Liver (tissue), 9 donors: ENCODE data around the gene TWNK. TPM values are rescaled to one million over a fixed set of nuclear protein-coding genes. Genes with fewer than 3 reads are reported as not detected.

Experiments
- DNase-seq: peaks from one replicate; pipeline ENCODE4 v3.0.0-alpha.2; 2017; ENCODE audit warnings: low spot score
- H3K27ac ChIP-seq, 2 donors: one replicate each; pipeline ENCODE4 v1.7.0; 2013; ENCODE audit warnings: inconsistent platforms in 2 of 2, low read length in 2 of 2, control low read depth in 1 of 2, low read depth in 1 of 2, mild to moderate bottlenecking in 1 of 2
- H3K27me3 ChIP-seq, 4 donors: one replicate each; pipeline versions ENCODE4 v1.6.1 to v1.7.0; 2013; ENCODE audit warnings: low read length in 3 of 4, inconsistent platforms in 1 of 4, mild to moderate bottlenecking in 1 of 4, moderate library complexity in 1 of 4; ENCODE audit not compliant: control insufficient read depth in 4 of 4, insufficient read depth in 4 of 4
- H3K36me3 ChIP-seq, 4 donors: one replicate each; pipeline versions ENCODE4 v1.6.1 to v1.7.0; 2013; ENCODE audit warnings: low read length in 3 of 4, mild to moderate bottlenecking in 3 of 4, low read depth in 1 of 4, moderate library complexity in 1 of 4; ENCODE audit not compliant: control insufficient read depth in 4 of 4, insufficient read depth in 3 of 4
- H3K4me1 ChIP-seq, 4 donors: one replicate each; pipeline versions ENCODE4 v1.6.1 to v1.7.0; 2013; ENCODE audit warnings: low read length in 3 of 4, mild to moderate bottlenecking in 3 of 4, moderate library complexity in 1 of 4; ENCODE audit not compliant: control insufficient read depth in 4 of 4, insufficient read depth in 4 of 4
- H3K4me3 ChIP-seq, 3 donors: one replicate each; pipeline versions ENCODE4 v1.6.1 to v1.7.0; 2013; ENCODE audit warnings: low read length in 3 of 3, control low read depth in 1 of 3, low read depth in 1 of 3, mild to moderate bottlenecking in 1 of 3
- H3K9ac ChIP-seq, 2 donors: one replicate each; pipeline ENCODE4 v1.7.0; 2013; ENCODE audit warnings: low read length in 2 of 2, mild to moderate bottlenecking in 2 of 2, moderate library complexity in 2 of 2, control low read depth in 1 of 2, low read depth in 1 of 2
- H3K9me3 ChIP-seq, 4 donors: one replicate each; pipeline versions ENCODE4 v1.6.1 to v1.7.0; 2013; ENCODE audit warnings: low read length in 3 of 4; ENCODE audit not compliant: control insufficient read depth in 4 of 4
- EGR1 ChIP-seq, 2 donors: IDR thresholded peaks; 2 replicates each; pipeline ENCODE4 v1.6.1; 2016 to 2018; ENCODE audit warnings: antibody characterized with exemption in 2 of 2, low read depth in 2 of 2
- FOXA1 ChIP-seq: IDR thresholded peaks from 2 replicates; pipeline ENCODE4 v1.6.1; 2016; ENCODE audit warnings: antibody characterized with exemption
- FOXA2 ChIP-seq: IDR thresholded peaks from 2 replicates; pipeline ENCODE4 v1.6.1; 2016; ENCODE audit warnings: antibody characterized with exemption
- GABPA ChIP-seq, 2 donors: IDR thresholded peaks in 1 of 2; conservative IDR thresholded peaks in 1 of 2; 2 replicates each; pipeline ENCODE4 v1.6.1; 2016; ENCODE audit warnings: antibody characterized with exemption in 2 of 2, mild to moderate bottlenecking in 1 of 2, moderate library complexity in 1 of 2
- HNF4A ChIP-seq, 2 donors: conservative IDR thresholded peaks; 2 replicates each; pipeline ENCODE4 v1.6.1; 2016; ENCODE audit warnings: antibody characterized with exemption in 2 of 2, mild to moderate bottlenecking in 2 of 2
- HNF4G ChIP-seq: IDR thresholded peaks from 2 replicates; pipeline ENCODE4 v1.6.1; 2016; ENCODE audit warnings: antibody characterized with exemption
- JUND ChIP-seq, 2 donors: IDR thresholded peaks; 2 replicates each; pipeline ENCODE4 v1.6.1; 2016; ENCODE audit warnings: antibody characterized with exemption in 2 of 2
- NR2F2 ChIP-seq: IDR thresholded peaks from 2 replicates; pipeline ENCODE4 v1.6.1; 2016; ENCODE audit warnings: antibody characterized with exemption
- RAD21 ChIP-seq, 2 donors: IDR thresholded peaks; 2 replicates each; pipeline ENCODE4 v1.6.1; 2016; ENCODE audit warnings: antibody characterized with exemption in 2 of 2, mild to moderate bottlenecking in 2 of 2
- RXRA ChIP-seq, 2 donors: IDR thresholded peaks; 2 replicates each; pipeline ENCODE4 v1.6.1; 2017 to 2018; ENCODE audit warnings: antibody characterized with exemption in 2 of 2, mild to moderate bottlenecking in 1 of 2
- SP1 ChIP-seq: IDR thresholded peaks from 2 replicates; pipeline ENCODE4 v1.6.1; 2018; ENCODE audit warnings: antibody characterized with exemption, mild to moderate bottlenecking
- TAF1 ChIP-seq: conservative IDR thresholded peaks from 2 replicates; pipeline ENCODE4 v1.6.1; 2016; ENCODE audit warnings: antibody characterized with exemption, mild to moderate bottlenecking
- YY1 ChIP-seq: IDR thresholded peaks from 2 replicates; pipeline ENCODE4 v1.6.1; 2016; ENCODE audit warnings: antibody characterized with exemption, mild to moderate bottlenecking
- WGBS: extraction: QIAGEN DNeasy Blood & Tissue Kit; methylation state at CpG from one replicate; pipeline ENCODE4 v1.1.7; 2013; 5-methylcytosine and 5-hydroxymethylcytosine counted together
- polyA plus RNA-seq, 2 donors: library from polyadenylated mRNA; stranded (reverse) in 1 of 2; unstranded in 1 of 2; fragments of 200-250 nt in 1 of 2; fragments of >200 nt in 1 of 2; fragmentation: Nextera tagmentation in 1 of 2; extraction: Ambion mirVana in 1 of 2; gene quantifications; one replicate each; pipeline versions ENCODE4 v1.2.1 to v1.2.3, GENCODE V29; 2013 to 2015
- total RNA-seq, 2 donors: library from RNA; depleted of rRNA; stranded (reverse); fragments of >200 nt; gene quantifications; one replicate each; pipeline ENCODE4 v1.2.3, GENCODE V29; 2014
- TF ChIP-seq, protein P1 (sequence below): IDR thresholded peaks from 2 replicates; pipeline ENCODE4 v1.6.1; 2016; ENCODE audit warnings: antibody characterized with exemption, mild to moderate bottlenecking
- TF ChIP-seq, protein P2 (sequence below): IDR thresholded peaks from 2 replicates; pipeline ENCODE4 v1.6.1; 2016; ENCODE audit warnings: antibody characterized with exemption
- TF ChIP-seq, protein P3 (sequence below): IDR thresholded peaks from 2 replicates; pipeline ENCODE4 v1.6.1; 2016; ENCODE audit warnings: antibody characterized with exemption
- TF ChIP-seq, protein P4 (sequence below): fragments of 150-350 bp; IDR thresholded peaks from 2 replicates; pipeline ENCODE4 v1.5.1; 2017; ENCODE audit warnings: improper control_type of control experiment, low read depth, low read length; ENCODE audit not compliant: missing input control
- TF ChIP-seq, protein P5 (sequence below): IDR thresholded peaks from 2 replicates; pipeline ENCODE4 v1.6.1; 2016; ENCODE audit warnings: antibody characterized with exemption
- donor health status: healthy.
- donor health status: healthy.
- donor health status: healthy.
- donor health status: healthy.
- donor health status: healthy.

TWNK gene
- total and polyA plus RNA-seq, 4 donors = 1.6 to 6.2 (median 4.4) TPM

DNA sequence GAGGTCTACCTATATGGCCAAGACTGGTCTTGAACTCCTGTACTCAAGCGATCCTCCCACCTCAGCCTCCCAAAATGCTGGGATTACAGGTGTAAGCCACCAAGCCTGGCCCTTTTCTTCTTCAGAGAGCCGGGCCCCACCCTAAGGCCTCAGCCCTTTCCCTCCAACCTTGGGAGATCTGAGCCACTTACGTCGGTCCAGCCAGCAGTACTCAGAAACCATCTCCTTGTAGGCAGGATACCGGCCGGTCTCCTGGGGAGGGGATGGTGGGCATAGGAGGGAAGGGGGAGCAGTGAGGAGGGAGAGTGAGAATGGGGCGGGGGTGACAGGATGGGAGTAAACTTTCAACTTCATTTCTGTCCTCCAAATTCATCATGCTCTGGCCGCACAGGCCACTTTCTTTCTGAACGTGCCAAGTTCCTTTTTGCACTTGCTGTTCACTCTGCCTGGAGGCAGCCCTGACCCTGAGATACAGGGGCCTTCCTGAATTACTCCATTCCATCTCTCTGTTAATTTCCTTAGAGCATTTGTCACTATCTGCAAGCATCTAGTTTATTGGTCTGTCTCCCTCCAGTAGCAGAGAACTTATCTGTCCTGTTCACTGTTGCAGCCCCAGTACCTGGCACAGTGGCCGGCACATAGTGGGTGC, 33.2 kb downstream of the TWNK start:
- TF ChIP-seq RAD21 (IDR thresholded peaks at IDR 0.05) (no peak), FOXA2 (no peak), YY1 (no peak)
- TF ChIP-seq, protein P1, sequence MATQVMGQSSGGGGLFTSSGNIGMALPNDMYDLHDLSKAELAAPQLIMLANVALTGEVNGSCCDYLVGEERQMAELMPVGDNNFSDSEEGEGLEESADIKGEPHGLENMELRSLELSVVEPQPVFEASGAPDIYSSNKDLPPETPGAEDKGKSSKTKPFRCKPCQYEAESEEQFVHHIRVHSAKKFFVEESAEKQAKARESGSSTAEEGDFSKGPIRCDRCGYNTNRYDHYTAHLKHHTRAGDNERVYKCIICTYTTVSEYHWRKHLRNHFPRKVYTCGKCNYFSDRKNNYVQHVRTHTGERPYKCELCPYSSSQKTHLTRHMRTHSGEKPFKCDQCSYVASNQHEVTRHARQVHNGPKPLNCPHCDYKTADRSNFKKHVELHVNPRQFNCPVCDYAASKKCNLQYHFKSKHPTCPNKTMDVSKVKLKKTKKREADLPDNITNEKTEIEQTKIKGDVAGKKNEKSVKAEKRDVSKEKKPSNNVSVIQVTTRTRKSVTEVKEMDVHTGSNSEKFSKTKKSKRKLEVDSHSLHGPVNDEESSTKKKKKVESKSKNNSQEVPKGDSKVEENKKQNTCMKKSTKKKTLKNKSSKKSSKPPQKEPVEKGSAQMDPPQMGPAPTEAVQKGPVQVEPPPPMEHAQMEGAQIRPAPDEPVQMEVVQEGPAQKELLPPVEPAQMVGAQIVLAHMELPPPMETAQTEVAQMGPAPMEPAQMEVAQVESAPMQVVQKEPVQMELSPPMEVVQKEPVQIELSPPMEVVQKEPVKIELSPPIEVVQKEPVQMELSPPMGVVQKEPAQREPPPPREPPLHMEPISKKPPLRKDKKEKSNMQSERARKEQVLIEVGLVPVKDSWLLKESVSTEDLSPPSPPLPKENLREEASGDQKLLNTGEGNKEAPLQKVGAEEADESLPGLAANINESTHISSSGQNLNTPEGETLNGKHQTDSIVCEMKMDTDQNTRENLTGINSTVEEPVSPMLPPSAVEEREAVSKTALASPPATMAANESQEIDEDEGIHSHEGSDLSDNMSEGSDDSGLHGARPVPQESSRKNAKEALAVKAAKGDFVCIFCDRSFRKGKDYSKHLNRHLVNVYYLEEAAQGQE = no peak
- TF ChIP-seq, protein P2, sequence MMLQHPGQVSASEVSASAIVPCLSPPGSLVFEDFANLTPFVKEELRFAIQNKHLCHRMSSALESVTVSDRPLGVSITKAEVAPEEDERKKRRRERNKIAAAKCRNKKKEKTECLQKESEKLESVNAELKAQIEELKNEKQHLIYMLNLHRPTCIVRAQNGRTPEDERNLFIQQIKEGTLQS = no peak
- Histone ChIP-seq H3K4me1 (peaks cover 0 to 4% (median under 1%) of the 10 kb centered on the region in 4 donors), H3K9me3 (no peaks in the 10 kb centered on the region), H3K9ac (no peak overlapping the region), H3K36me3 (no peaks in the 10 kb centered on the region), H3K4me3 (no peak overlapping the region), H3K27ac (no peak overlapping the region), H3K27me3 (peaks cover 0 to 2% (median under 1%) of the 10 kb centered on the region in 4 donors)
- WGBS = 86% methylated on average over 10 of the region's 10 CpGs
- DNase-seq = no peak

DNA sequence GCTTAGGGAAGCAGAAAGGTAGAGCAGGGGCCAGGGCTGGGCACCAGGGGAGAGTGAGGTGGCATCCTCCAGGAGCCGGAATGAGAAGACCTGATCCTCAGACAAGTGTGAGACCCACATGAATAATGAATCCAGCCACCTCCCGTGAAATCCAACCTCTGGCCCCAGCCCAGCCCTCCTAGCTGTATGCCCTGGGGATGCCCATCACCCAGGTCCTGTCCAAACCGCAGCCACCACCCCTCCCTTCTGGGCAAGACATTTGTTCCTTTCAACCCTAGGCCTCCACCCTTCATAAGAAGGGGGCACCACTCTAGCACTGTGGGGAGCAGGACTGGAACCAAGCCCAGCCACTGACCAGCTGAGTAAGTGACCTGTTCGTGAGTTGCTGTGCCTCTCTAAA, 33.9 kb downstream of the TWNK start:
- TF ChIP-seq, protein P1 = no peak
- TF ChIP-seq, protein P3, sequence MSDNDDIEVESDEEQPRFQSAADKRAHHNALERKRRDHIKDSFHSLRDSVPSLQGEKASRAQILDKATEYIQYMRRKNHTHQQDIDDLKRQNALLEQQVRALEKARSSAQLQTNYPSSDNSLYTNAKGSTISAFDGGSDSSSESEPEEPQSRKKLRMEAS = no peak
- no peak for TF ChIP-seq SP1
- TF ChIP-seq TAF1 = no peak
- no peak for TF ChIP-seq NR2F2
- TF ChIP-seq GABPA (IDR thresholded peaks at IDR 0.05 in 1 of 2, conservative IDR thresholded peaks at IDR 0.05 in 1 of 2) = no peak
- TF ChIP-seq RAD21 (IDR thresholded peaks at IDR 0.05) = no peak
- TF ChIP-seq RXRA (IDR thresholded peaks at IDR 0.05) = no peak
- TF ChIP-seq HNF4A (conservative IDR thresholded peaks at IDR 0.05) = no peak
- no peak for TF ChIP-seq JUND (IDR thresholded peaks at IDR 0.05)
- TF ChIP-seq FOXA2 = no peak
- TF ChIP-seq, protein P4, sequence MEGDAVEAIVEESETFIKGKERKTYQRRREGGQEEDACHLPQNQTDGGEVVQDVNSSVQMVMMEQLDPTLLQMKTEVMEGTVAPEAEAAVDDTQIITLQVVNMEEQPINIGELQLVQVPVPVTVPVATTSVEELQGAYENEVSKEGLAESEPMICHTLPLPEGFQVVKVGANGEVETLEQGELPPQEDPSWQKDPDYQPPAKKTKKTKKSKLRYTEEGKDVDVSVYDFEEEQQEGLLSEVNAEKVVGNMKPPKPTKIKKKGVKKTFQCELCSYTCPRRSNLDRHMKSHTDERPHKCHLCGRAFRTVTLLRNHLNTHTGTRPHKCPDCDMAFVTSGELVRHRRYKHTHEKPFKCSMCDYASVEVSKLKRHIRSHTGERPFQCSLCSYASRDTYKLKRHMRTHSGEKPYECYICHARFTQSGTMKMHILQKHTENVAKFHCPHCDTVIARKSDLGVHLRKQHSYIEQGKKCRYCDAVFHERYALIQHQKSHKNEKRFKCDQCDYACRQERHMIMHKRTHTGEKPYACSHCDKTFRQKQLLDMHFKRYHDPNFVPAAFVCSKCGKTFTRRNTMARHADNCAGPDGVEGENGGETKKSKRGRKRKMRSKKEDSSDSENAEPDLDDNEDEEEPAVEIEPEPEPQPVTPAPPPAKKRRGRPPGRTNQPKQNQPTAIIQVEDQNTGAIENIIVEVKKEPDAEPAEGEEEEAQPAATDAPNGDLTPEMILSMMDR = no peak
- no peak for TF ChIP-seq EGR1 (IDR thresholded peaks at IDR 0.05; ENCODE audit: low read depth in 2 of 2)
- TF ChIP-seq, protein P2 = no peak
- no peak for TF ChIP-seq HNF4G
- no peak for TF ChIP-seq FOXA1
- no peak for TF ChIP-seq YY1
- TF ChIP-seq, protein P5, sequence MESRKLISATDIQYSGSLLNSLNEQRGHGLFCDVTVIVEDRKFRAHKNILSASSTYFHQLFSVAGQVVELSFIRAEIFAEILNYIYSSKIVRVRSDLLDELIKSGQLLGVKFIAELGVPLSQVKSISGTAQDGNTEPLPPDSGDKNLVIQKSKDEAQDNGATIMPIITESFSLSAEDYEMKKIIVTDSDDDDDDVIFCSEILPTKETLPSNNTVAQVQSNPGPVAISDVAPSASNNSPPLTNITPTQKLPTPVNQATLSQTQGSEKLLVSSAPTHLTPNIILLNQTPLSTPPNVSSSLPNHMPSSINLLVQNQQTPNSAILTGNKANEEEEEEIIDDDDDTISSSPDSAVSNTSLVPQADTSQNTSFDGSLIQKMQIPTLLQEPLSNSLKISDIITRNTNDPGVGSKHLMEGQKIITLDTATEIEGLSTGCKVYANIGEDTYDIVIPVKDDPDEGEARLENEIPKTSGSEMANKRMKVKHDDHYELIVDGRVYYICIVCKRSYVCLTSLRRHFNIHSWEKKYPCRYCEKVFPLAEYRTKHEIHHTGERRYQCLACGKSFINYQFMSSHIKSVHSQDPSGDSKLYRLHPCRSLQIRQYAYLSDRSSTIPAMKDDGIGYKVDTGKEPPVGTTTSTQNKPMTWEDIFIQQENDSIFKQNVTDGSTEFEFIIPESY = no peak
- Histone ChIP-seq H3K36me3 (no peaks in the 10 kb centered on the region), H3K4me1 (peaks cover 0 to 4% (median under 1%) of the 10 kb centered on the region in 4 donors), H3K27me3 (peaks cover 0 to 2% (median under 1%) of the 10 kb centered on the region in 4 donors), H3K27ac (no peak overlapping the region), H3K4me3 (no peak overlapping the region), H3K9ac (no peak overlapping the region), H3K9me3 (no peaks in the 10 kb centered on the region)
- 81% methylated on average over 4 of the region's 4 CpGs for WGBS
- DNase-seq = no peak
